ENCODE data around the gene MFSD1. TPM values are rescaled to one million over a fixed set of nuclear protein-coding genes. Genes with fewer than 3 reads are reported as not detected.

Gene MFSD1
- polyA plus RNA-seq, 1 of the 3 experiments (the other 2 are of a cell fraction), result 44.9 TPM

DNA sequence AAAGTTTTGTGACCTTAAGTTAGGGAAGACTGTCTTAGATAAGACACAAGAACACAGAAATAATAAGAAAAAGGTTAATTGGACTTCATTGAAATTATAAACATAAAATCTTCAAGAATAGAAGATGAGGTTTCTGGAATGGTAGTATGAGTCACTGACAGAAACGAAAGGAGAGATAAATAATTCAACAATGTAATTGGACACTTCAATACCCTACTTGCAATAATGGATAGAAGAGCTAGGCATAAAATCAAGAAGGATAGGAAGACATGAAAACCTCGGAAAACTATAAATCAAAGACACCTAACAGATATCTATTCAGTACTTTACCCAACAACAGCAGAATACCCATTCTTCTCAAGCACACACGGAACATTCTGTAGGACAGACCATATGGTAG, 15.9 kb upstream of the MFSD1 start:
- H3F3A ChIP-seq (replicated peaks; ENCODE audit: insufficient read depth), result no peaks in the 10 kb centered on the region
- 89% methylated on average over 3 of the region's 3 CpGs for WGBS (ENCODE audit: low lambda C conversion rate)
- H3K36me3 ChIP-seq (replicated peaks in 1 of 2; ENCODE audit: control insufficient read depth in 1 of 2, insufficient read depth in 2 of 2, low read length in 1 of 2), result peaks cover 0 to 4% of the 10 kb centered on the region in 2 experiments
- H3K4me3 ChIP-seq (ENCODE audit: low read depth in 2 of 2, low read length in 1 of 2), result no peak overlapping the region
- ChIA-PET CTCF (interaction anchor here (1.5 to 1.6 kb wide), 2 partner anchors 9 to 17 kb away, joined by 3 to 6 read pairs; no protein-coding TSS in a partner anchor), POLR2A (no interaction called here)
- no peaks in the 10 kb centered on the region for H3K27me3 ChIP-seq (ENCODE audit: insufficient read depth)
- no peaks in the 10 kb centered on the region for H3K9me2 ChIP-seq
- no peak overlapping the region for H3K4me2 ChIP-seq
- H3K4me1 ChIP-seq (ENCODE audit: control insufficient read depth in 1 of 2, insufficient read depth in 2 of 2, low read depth in 1 of 2, low read length in 1 of 2), result peaks cover 0 to 4% of the 10 kb centered on the region in 2 experiments; a peak in 2 of 4 replicates
- H3K79me2 ChIP-seq (ENCODE audit: insufficient read depth), result no peaks in the 10 kb centered on the region
- no peaks in the 10 kb centered on the region for H4K20me1 ChIP-seq (ENCODE audit: insufficient read depth)
- H3K27ac ChIP-seq (ENCODE audit: low read depth in 2 of 2, low read length in 1 of 2), result no peak overlapping the region
- DNase-seq, result no peak
- TF ChIP-seq EZH2phosphoT487 (IDR thresholded peaks at IDR 0.05; ENCODE audit: borderline replicate concordance, low read depth) (no peak), RCOR1 (IDR thresholded peaks at IDR 0.05; ENCODE audit: low read length) (no peak), MXI1 (IDR thresholded peaks at IDR 0.05; ENCODE audit: low read depth, low read length) (no peak), POLR2AphosphoS5 (IDR thresholded peaks at IDR 0.05; ENCODE audit: low read depth, low read length) (no peak), GABPA (IDR thresholded peaks at IDR 0.05; ENCODE audit: low read depth) (no peak), FOXJ3 (CRISPR knock-in tag; IDR thresholded peaks at IDR 0.05) (no peak), MAX (IDR thresholded peaks at IDR 0.05; ENCODE audit: low read depth) (no peak), TCF12 (IDR thresholded peaks at IDR 0.05) (no peak), TAF1 (IDR thresholded peaks at IDR 0.05; ENCODE audit: borderline replicate concordance, low read depth, low read length) (no peak), GATA2 (CRISPR knock-in tag; IDR thresholded peaks at IDR 0.05) (no peak), REST (IDR thresholded peaks at IDR 0.05; ENCODE audit: low read depth, low read length) (no peak), IRF3 (IDR thresholded peaks at IDR 0.05; ENCODE audit: low read depth, low read length) (no peak)
- TF ChIP-seq, protein P1, sequence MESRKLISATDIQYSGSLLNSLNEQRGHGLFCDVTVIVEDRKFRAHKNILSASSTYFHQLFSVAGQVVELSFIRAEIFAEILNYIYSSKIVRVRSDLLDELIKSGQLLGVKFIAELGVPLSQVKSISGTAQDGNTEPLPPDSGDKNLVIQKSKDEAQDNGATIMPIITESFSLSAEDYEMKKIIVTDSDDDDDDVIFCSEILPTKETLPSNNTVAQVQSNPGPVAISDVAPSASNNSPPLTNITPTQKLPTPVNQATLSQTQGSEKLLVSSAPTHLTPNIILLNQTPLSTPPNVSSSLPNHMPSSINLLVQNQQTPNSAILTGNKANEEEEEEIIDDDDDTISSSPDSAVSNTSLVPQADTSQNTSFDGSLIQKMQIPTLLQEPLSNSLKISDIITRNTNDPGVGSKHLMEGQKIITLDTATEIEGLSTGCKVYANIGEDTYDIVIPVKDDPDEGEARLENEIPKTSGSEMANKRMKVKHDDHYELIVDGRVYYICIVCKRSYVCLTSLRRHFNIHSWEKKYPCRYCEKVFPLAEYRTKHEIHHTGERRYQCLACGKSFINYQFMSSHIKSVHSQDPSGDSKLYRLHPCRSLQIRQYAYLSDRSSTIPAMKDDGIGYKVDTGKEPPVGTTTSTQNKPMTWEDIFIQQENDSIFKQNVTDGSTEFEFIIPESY (IDR thresholded peaks at IDR 0.05; ENCODE audit: borderline replicate concordance, low read depth), result no peak
- TF ChIP-seq, protein P2, sequence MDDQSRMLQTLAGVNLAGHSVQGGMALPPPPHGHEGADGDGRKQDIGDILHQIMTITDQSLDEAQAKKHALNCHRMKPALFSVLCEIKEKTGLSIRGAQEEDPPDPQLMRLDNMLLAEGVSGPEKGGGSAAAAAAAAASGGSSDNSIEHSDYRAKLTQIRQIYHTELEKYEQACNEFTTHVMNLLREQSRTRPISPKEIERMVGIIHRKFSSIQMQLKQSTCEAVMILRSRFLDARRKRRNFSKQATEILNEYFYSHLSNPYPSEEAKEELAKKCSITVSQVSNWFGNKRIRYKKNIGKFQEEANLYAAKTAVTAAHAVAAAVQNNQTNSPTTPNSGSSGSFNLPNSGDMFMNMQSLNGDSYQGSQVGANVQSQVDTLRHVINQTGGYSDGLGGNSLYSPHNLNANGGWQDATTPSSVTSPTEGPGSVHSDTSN (IDR thresholded peaks at IDR 0.05), result no peak
- TF ChIP-seq, protein P3, sequence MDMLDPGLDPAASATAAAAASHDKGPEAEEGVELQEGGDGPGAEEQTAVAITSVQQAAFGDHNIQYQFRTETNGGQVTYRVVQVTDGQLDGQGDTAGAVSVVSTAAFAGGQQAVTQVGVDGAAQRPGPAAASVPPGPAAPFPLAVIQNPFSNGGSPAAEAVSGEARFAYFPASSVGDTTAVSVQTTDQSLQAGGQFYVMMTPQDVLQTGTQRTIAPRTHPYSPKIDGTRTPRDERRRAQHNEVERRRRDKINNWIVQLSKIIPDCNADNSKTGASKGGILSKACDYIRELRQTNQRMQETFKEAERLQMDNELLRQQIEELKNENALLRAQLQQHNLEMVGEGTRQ (IDR thresholded peaks at IDR 0.05; ENCODE audit: borderline replicate concordance, low read depth, low read length), result no peak
- H2AFZ ChIP-seq (ENCODE audit: low read depth), result no peak overlapping the region
- H3K9me3 ChIP-seq, result 0 out of 2 replicates have a peak, but pooled peaks cover 6% of the 10 kb centered on the region
- H3K9ac ChIP-seq, result no peak overlapping the region

All from SK-N-SH (cell line).